HFFc6 (cell line): ENCODE results near the gene CDH23. TPM values are rescaled to one million over a fixed set of nuclear protein-coding genes. Genes with fewer than 3 reads are reported as not detected.

Experiments
- DNase-seq: peaks from one replicate; pipeline ENCODE4 v3.0.0-alpha.2; 2018
- H3K27ac Mint-ChIP-seq: 2 replicates; pipeline ENCODE4 v1.8.0; 2020; ENCODE audit warnings: mild to moderate bottlenecking, mixed read lengths
- H3K27me3 Mint-ChIP-seq: 2 replicates; pipeline ENCODE4 v1.8.0; 2021; ENCODE audit warnings: mild to moderate bottlenecking, moderate library complexity, mixed read lengths; ENCODE audit not compliant: insufficient read depth
- H3K36me3 Mint-ChIP-seq: 2 replicates; pipeline ENCODE4 v1.8.0; 2021; ENCODE audit warnings: low read depth, mixed read lengths
- H3K4me1 Mint-ChIP-seq: 2 replicates; pipeline ENCODE4 v1.8.0; 2020; ENCODE audit warnings: low read depth, mixed read lengths
- H3K4me3 Mint-ChIP-seq: 2 replicates; pipeline ENCODE4 v1.8.0; 2020; ENCODE audit warnings: mild to moderate bottlenecking, moderate library complexity, mixed read lengths
- H3K9me3 Mint-ChIP-seq: 2 replicates; pipeline ENCODE4 v1.8.0; 2020; ENCODE audit warnings: mild to moderate bottlenecking, mixed read lengths
- CTCF ChIP-seq: fragments of 200-600 bp; sonication (generic); IDR thresholded peaks from 2 replicates; pipeline ENCODE4 v1.5.0; 2021; ENCODE audit warnings: antibody characterized with exemption, mild to moderate bottlenecking
- total RNA-seq, 6 experiments: library from RNA; stranded (reverse); fragmentation: NEBNext Ultra II Directional; extraction: Animal tissue kit (Norgen Biotek cat#: 25700); gene quantifications; 2 replicates in 1 of 6; 3 replicates in 5 of 6; pipeline ENCODE4 v1.2.3, GENCODE V29; 2021

The CDH23 gene
- total RNA-seq, 6 experiments from 2014 or later = 0.02 to 0.11 (median 0.04) TPM; not detected in 2

- H3K4me1 Mint-ChIP-seq = no peaks in the 10 kb centered on the region
Measured at GRCh38 chr10:71799112-71799511, 402.4 kb downstream of the CDH23 start.

GRCh38 chr10:71799608-71800453 lies 403.1 kb downstream of the CDH23 start:
- no peaks in the 10 kb centered on the region for H3K36me3 Mint-ChIP-seq
- no peak for DNase-seq
- no peak overlapping the region for H3K4me3 Mint-ChIP-seq
- no peak for TF ChIP-seq CTCF
- H3K9me3 Mint-ChIP-seq = no peaks in the 10 kb centered on the region
- H3K4me1 Mint-ChIP-seq = no peaks in the 10 kb centered on the region
- peaks cover 33% of the 10 kb centered on the region for H3K27me3 Mint-ChIP-seq
- no peak overlapping the region for H3K27ac Mint-ChIP-seq

More at GRCh38 chr10:71799112-71799511, 402.4 kb downstream of the CDH23 start:
- Mint-ChIP-seq H3K4me3 (no peak overlapping the region), H3K27me3 (peaks cover 27% of the 10 kb centered on the region), H3K36me3 (no peaks in the 10 kb centered on the region), H3K9me3 (no peaks in the 10 kb centered on the region), H3K27ac (no peak overlapping the region)
- TF ChIP-seq CTCF = no peak
- no peak for DNase-seq

GRCh38 chr10:71801361-71801760 lies 404.6 kb downstream of the CDH23 start:
- Mint-ChIP-seq H3K9me3 (no peaks in the 10 kb centered on the region), H3K36me3 (no peaks in the 10 kb centered on the region), H3K4me1 (no peaks in the 10 kb centered on the region), H3K4me3 (no peak overlapping the region), H3K27me3 (peaks cover 37% of the 10 kb centered on the region), H3K27ac (no peak overlapping the region)
- DNase-seq = no peak
- no peak for TF ChIP-seq CTCF

- Mint-ChIP-seq H3K27ac (no peak overlapping the region), H3K9me3 (no peaks in the 10 kb centered on the region), H3K36me3 (no peaks in the 10 kb centered on the region), H3K4me3 (no peak overlapping the region), H3K27me3 (peaks cover 41% of the 10 kb centered on the region), H3K4me1 (no peaks in the 10 kb centered on the region)
- no peak for DNase-seq
- no peak for TF ChIP-seq CTCF
Measured at GRCh38 chr10:71802235-71802634, 405.5 kb downstream of the CDH23 start.

GRCh38 chr10:71802715-71803488 lies 406.2 kb downstream of the CDH23 start:
- no peak for DNase-seq
- no peak overlapping the region for H3K27ac Mint-ChIP-seq
- H3K4me1 Mint-ChIP-seq = no peaks in the 10 kb centered on the region
- no peak overlapping the region for H3K4me3 Mint-ChIP-seq
- TF ChIP-seq CTCF = no peak
- peaks cover 40% of the 10 kb centered on the region for H3K27me3 Mint-ChIP-seq
- H3K36me3 Mint-ChIP-seq = no peaks in the 10 kb centered on the region
- no peaks in the 10 kb centered on the region for H3K9me3 Mint-ChIP-seq
